ENCODE data around the gene TMF1.

TMF1 gene

GRCh38 chr3:69051756-69052471 lies at the start of gene TMF1:
TSS of gene TMF1 (minus strand) at chr3:69052333. CDS start at chr3:69052086, 247 bp downstream.
- DNase-seq = peak; percentile 98

- no peak for DNase-seq
Observed at GRCh38 chr3:69099576-69099975, 47.4 kb upstream of the TMF1 start.

GRCh38 chr3:69097407-69098086 lies 45.4 kb upstream of the TMF1 start:
- DNase-seq = no peak

- no peak for DNase-seq
Observed at GRCh38 chr3:69096299-69096698, 44.2 kb upstream of the TMF1 start.

GRCh38 chr3:69095636-69096035 lies 43.5 kb upstream of the TMF1 start:
- peak; percentile 55 for DNase-seq

GRCh38 chr3:69094467-69095205 lies 42.5 kb upstream of the TMF1 start:
- DNase-seq = peak; percentile 54

GRCh38 chr3:69092030-69092516 lies 39.9 kb upstream of the TMF1 start:
- peak; percentile 85 for DNase-seq

- peak; percentile 26 for DNase-seq
Observed at GRCh38 chr3:69091389-69092029, 39.4 kb upstream of the TMF1 start.

GRCh38 chr3:69090021-69090420 lies 37.9 kb upstream of the TMF1 start:
- no peak for DNase-seq

GRCh38 chr3:69088063-69088462 lies 35.9 kb upstream of the TMF1 start:
- DNase-seq = peak; percentile 65

GRCh38 chr3:69087030-69087791 lies 35.1 kb upstream of the TMF1 start:
- DNase-seq = peak; percentile 22

- peak; percentile 84 for DNase-seq
Observed at GRCh38 chr3:69085833-69086722, 33.9 kb upstream of the TMF1 start.

- peak; percentile 26 for DNase-seq
Observed at GRCh38 chr3:69085168-69085832, 33.2 kb upstream of the TMF1 start.

- DNase-seq = peak; percentile 96
Observed at GRCh38 chr3:69084326-69085167, 32.4 kb upstream of the TMF1 start, which contains the start of gene ARL6IP5. TSS of gene ARL6IP5 (plus strand) at chr3:69084937. CDS start at chr3:69085048, 111 bp downstream.

- DNase-seq = peak; percentile 92
Observed at GRCh38 chr3:69082805-69083204, 30.7 kb upstream of the TMF1 start.

GRCh38 chr3:69082361-69082760 lies 30.2 kb upstream of the TMF1 start:
- peak; percentile 27 for DNase-seq

- peak; percentile 60 for DNase-seq
Observed at GRCh38 chr3:69081583-69082262, 29.6 kb upstream of the TMF1 start.

GRCh38 chr3:69080233-69080920 lies 28.2 kb upstream of the TMF1 start, which contains the start of gene UBA3:
TSS of gene UBA3 (minus strand) at chr3:69080365. CDS start at chr3:69080353, 12 bp downstream.
- peak; percentile 96 for DNase-seq

All from activated CD4-positive, alpha-beta T cell treated with anti-CD3 and anti-CD28 coated beads, Interleukin-2, Interleukin-6, amounts not matched to agents 100 ng/mL and 50 ng/mL, durations not matched to agents 16 hours and 8 hours (primary cell).